ENCODE results near the gene SMIM28. TPM values are rescaled to one million over a fixed set of nuclear protein-coding genes. Genes with fewer than 3 reads are reported as not detected.

Gene SMIM28
- total RNA-seq, 1 experiment from 2014 or later = not detected

DNA sequence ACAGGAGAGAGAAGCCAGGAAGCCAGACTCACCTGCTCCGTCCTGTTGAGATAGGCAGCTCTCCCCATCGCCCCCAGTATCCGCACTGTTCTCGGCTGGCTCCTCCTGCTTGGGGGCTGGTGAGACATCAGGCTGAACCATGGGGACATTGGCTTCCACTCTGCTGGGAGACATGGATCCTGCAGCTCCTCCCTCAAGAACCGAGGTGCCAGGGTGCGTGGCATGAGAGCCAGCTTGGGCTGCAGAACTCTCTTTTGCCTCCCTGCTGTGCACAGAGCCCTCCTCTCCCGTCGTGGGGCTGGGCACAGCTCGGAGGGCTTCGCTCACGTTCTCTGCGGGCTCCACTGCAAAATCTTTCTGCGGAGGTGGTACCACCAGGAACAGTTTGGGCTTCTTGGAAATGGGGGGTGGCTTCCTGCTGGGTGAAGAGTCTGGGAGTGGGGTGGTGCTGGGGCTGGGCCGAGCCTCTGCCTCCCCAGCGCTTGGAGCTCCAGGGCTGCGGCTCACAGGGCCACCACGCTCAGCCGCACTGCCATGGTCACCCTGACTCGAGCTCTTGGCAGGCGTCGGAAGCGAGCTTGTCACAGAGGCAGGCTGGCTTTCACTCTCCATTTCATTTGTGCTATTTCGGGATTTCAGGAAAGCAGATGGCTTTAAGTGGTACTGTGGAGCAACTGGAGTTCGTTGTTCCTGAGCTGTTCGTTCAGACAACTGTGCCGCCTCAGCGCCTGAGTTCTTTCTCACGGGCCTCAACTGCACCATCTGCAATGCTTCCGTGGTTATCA, 52.8 kb downstream of the SMIM28 start:
- no peak for DNase-seq (ENCODE audit: low spot score)

DNA sequence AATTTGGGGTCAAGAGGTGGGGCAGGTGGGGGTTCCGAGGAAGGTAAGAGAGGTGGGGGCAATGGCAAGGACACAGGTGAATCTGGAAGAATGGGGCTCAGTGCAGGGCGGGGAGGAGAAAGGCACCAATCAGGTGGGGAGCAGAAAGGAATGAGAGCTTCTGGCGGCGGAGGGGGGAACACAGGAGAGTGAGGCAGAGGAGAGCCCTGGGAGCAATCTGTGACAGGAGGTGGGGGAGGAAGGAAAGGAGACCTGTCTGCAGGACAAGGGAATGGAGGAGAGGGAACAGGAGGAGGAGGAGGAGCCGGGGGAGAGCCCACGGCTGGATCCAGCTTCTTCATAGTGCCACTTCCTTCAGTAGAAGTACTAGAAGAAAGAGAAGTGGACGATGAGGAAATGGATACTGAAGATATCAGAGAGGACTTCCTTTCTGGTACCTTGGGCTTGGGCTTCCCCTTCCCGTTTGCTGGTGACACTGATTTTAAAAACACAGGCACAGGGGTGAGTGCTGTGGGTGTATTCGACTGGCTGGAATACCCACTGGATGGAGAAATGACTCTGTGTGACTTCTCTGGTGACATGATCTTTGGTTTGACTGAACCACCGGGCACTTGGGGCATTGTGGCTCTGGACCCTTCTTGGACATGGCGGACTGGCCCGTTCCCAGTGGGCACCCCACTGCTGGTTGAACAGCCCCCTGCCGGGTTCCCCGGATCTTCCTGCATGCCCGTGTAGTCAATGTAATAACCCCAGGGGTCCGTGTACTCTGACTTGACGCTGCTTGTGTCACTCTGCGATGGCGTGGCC, 53.8 kb downstream of the SMIM28 start:
- no peak for DNase-seq (ENCODE audit: low spot score)

DNA sequence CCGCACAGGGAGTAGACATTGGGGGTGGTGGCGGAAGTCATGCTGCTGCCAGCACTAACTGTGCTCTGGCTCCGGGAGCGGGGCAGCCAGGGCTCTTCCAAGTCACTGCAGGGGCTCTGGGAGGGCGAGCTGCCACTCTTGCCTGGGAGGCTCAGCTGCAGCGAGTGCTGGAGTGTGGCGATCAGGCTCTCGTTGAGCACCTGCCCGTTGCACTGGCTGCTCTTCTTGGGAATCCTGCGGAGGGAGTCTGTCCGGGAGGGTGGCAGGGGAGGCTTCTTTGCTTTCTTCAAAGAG, 54.3 kb downstream of the SMIM28 start:
- no peak for DNase-seq (ENCODE audit: low spot score)

Other genes with a start within 250 kb of the SMIM28 start
- gene ARFGEF3, start 216.0 kb upstream of the SMIM28 start, total RNA-seq (2014; rRNA removed; shearing (Covaris generic)) = 3.1 and 3.5 TPM in 2 replicates
- not detected in 2 replicates for gene PBOV1, start 159.4 kb upstream of the SMIM28 start, total RNA-seq (2014; rRNA removed; shearing (Covaris generic))
- gene HEBP2, start 26.3 kb downstream of the SMIM28 start, total RNA-seq (2014; rRNA removed; shearing (Covaris generic)) = 33.4 and 46.5 TPM in 2 replicates
- 2.6 and 10.4 TPM in 2 replicates for gene NHSL1, start 121.6 kb downstream of the SMIM28 start, total RNA-seq (2014; rRNA removed; shearing (Covaris generic))

Data from A172 (cell line).